Measurements from ENCODE around the gene FAM110C. TPM values are rescaled to one million over a fixed set of nuclear protein-coding genes. Genes with fewer than 3 reads are reported as not detected.

Gene FAM110C
- total RNA-seq, 2 donors from 2014 or later: 0.22 to 0.26 TPM

GRCh38 chr2:55587-56448, 9.5 kb upstream of the FAM110C start:
- Mint-ChIP-seq H3K4me3 (no peak overlapping the region), H3K27ac (no peak overlapping the region)

GRCh38 chr2:51613-52012, 5.3 kb upstream of the FAM110C start:
- H3K4me3 Mint-ChIP-seq: no peak overlapping the region

More at GRCh38 chr2:55587-56448, 9.5 kb upstream of the FAM110C start:
- Mint-ChIP-seq H3K36me3 (ENCODE audit: low read depth) (peaks cover 2% of the 10 kb centered on the region), H3K27me3 (peaks cover 9% of the 10 kb centered on the region), H3K4me1 (no peaks in the 10 kb centered on the region)
- DNase-seq (no peak), ATAC-seq (no peak)
- no peaks in the 10 kb centered on the region for H3K9me3 ChIP-seq (ENCODE audit: control insufficient read depth, low read length, poor library complexity, severe bottlenecking)

GRCh38 chr2:47737-48136, 1.4 kb upstream of the FAM110C start:
- Mint-ChIP-seq H3K27ac (peak overlapping the region; percentile 60), H3K4me1 (peaks cover 12% of the 10 kb centered on the region), H3K27me3 (peaks cover 61% of the 10 kb centered on the region), H3K36me3 (ENCODE audit: low read depth) (peaks cover 2% of the 10 kb centered on the region), H3K4me3 (peak overlapping the region; percentile 49)
- no peaks in the 10 kb centered on the region for H3K9me3 ChIP-seq (ENCODE audit: control insufficient read depth, low read length, poor library complexity, severe bottlenecking)
- DNase-seq: no peak
- no peak for ATAC-seq

More at GRCh38 chr2:51613-52012, 5.3 kb upstream of the FAM110C start:
- no peak overlapping the region for H3K27ac Mint-ChIP-seq
- peaks cover 5% of the 10 kb centered on the region for H3K36me3 Mint-ChIP-seq (ENCODE audit: low read depth)
- H3K9me3 ChIP-seq (ENCODE audit: control insufficient read depth, low read length, poor library complexity, severe bottlenecking): no peaks in the 10 kb centered on the region
- peaks cover 49% of the 10 kb centered on the region for H3K27me3 Mint-ChIP-seq
- ATAC-seq: no peak
- H3K4me1 Mint-ChIP-seq: peaks cover 9% of the 10 kb centered on the region
- DNase-seq: no peak

GRCh38 chr2:47346-47725, 1.0 kb upstream of the FAM110C start:
- H3K9me3 ChIP-seq (ENCODE audit: control insufficient read depth, low read length, poor library complexity, severe bottlenecking): no peaks in the 10 kb centered on the region
- H3K4me1 Mint-ChIP-seq: peaks cover 12% of the 10 kb centered on the region
- peaks cover 61% of the 10 kb centered on the region for H3K27me3 Mint-ChIP-seq
- ATAC-seq (no peak), DNase-seq (no peak)
- peaks cover 2% of the 10 kb centered on the region for H3K36me3 Mint-ChIP-seq (ENCODE audit: low read depth)
- H3K4me3 Mint-ChIP-seq: peak overlapping the region; percentile 94
- peak overlapping the region; percentile 60 for H3K27ac Mint-ChIP-seq

GRCh38 chr2:46131-46470, 204 bp downstream of the FAM110C start:
- H3K36me3 Mint-ChIP-seq (ENCODE audit: low read depth): peaks cover 2% of the 10 kb centered on the region
- H3K4me1 Mint-ChIP-seq: peaks cover 12% of the 10 kb centered on the region
- peak overlapping the region; percentile 77 for H3K4me3 Mint-ChIP-seq
- H3K27me3 Mint-ChIP-seq: peaks cover 70% of the 10 kb centered on the region
- ATAC-seq (peak; percentile 22), DNase-seq (no peak)
- no peaks in the 10 kb centered on the region for H3K9me3 ChIP-seq (ENCODE audit: control insufficient read depth, low read length, poor library complexity, severe bottlenecking)
- H3K27ac Mint-ChIP-seq: no peak overlapping the region

GRCh38 chr2:45342-46130, 769 bp downstream of the FAM110C start:
- peaks cover 2% of the 10 kb centered on the region for H3K36me3 Mint-ChIP-seq (ENCODE audit: low read depth)
- ATAC-seq (peak; percentile 8), DNase-seq (no peak)
- no peak overlapping the region for H3K27ac Mint-ChIP-seq
- H3K9me3 ChIP-seq (ENCODE audit: control insufficient read depth, low read length, poor library complexity, severe bottlenecking): no peaks in the 10 kb centered on the region
- H3K4me1 Mint-ChIP-seq: peaks cover 12% of the 10 kb centered on the region
- peak overlapping the region; percentile 77 for H3K4me3 Mint-ChIP-seq
- peaks cover 69% of the 10 kb centered on the region for H3K27me3 Mint-ChIP-seq

GRCh38 chr2:44748-45341, 1.5 kb downstream of the FAM110C start:
- Mint-ChIP-seq H3K4me1 (peaks cover 12% of the 10 kb centered on the region), H3K36me3 (ENCODE audit: low read depth) (peaks cover 2% of the 10 kb centered on the region), H3K27ac (no peak overlapping the region), H3K4me3 (peak overlapping the region; percentile 77), H3K27me3 (peaks cover 66% of the 10 kb centered on the region)
- ATAC-seq (no peak), DNase-seq (no peak)
- no peaks in the 10 kb centered on the region for H3K9me3 ChIP-seq (ENCODE audit: control insufficient read depth, low read length, poor library complexity, severe bottlenecking)

DNA sequence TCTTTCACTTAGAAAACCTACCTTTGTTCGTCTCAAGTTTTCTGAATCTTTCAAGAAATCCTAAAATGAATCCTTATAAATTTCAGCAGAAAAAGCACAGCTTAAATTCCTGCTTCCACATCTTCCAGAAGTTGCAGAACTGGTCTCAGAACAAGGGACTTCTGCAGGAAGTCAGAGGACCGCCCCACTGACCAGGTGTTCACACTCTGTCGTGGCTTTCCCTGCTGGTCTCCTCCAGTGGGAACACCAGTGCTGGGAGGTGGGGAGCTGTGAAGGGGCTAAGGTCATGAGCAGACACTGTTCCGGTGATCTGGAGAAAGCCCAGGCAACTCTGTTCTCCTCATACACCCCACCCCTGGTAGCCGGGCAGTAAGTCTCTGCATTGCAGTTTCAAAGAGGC, 3.5 kb downstream of the FAM110C start:
- Mint-ChIP-seq H3K4me3 (no peak overlapping the region), H3K27ac (no peak overlapping the region), H3K4me1 (peaks cover 12% of the 10 kb centered on the region), H3K36me3 (ENCODE audit: low read depth) (peaks cover 2% of the 10 kb centered on the region), H3K27me3 (peaks cover 57% of the 10 kb centered on the region)
- H3K9me3 ChIP-seq (ENCODE audit: control insufficient read depth, low read length, poor library complexity, severe bottlenecking): no peaks in the 10 kb centered on the region
- DNase-seq (no peak), ATAC-seq (no peak)

GRCh38 chr2:40465-40864, 5.8 kb downstream of the FAM110C start:
- H3K9me3 ChIP-seq (ENCODE audit: control insufficient read depth, low read length, poor library complexity, severe bottlenecking): no peaks in the 10 kb centered on the region
- Mint-ChIP-seq H3K4me1 (peaks cover 3% of the 10 kb centered on the region), H3K27ac (no peak overlapping the region), H3K36me3 (ENCODE audit: low read depth) (no peaks in the 10 kb centered on the region), H3K27me3 (peaks cover 45% of the 10 kb centered on the region), H3K4me3 (no peak overlapping the region)
- DNase-seq (no peak), ATAC-seq (no peak)

DNA sequence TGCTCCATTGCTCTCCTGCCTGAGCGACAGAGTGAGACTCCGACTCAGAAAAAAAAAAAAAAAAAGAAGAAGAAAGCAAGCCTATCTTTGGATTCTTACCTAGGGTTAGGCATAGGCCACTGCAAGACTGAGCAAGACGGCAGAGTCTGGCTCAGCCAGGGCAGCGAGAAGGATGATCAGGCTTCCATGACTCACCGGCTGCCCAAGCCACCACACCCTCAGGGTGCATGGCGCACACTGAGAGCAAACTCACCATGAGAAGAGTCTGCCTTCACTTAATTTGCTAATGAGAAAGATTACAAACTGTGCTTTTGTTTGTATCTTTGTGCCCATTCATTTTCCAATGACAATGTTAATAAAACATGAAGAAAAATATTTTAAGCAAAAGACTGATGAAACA, 8.2 kb downstream of the FAM110C start:
- H3K9me3 ChIP-seq (ENCODE audit: control insufficient read depth, low read length, poor library complexity, severe bottlenecking): no peaks in the 10 kb centered on the region
- no peak for ATAC-seq
- H3K4me1 Mint-ChIP-seq: peaks cover 16% of the 10 kb centered on the region
- peaks cover 26% of the 10 kb centered on the region for H3K27me3 Mint-ChIP-seq
- no peaks in the 10 kb centered on the region for H3K36me3 Mint-ChIP-seq (ENCODE audit: low read depth)
- H3K27ac Mint-ChIP-seq: no peak overlapping the region
- H3K4me3 Mint-ChIP-seq: no peak overlapping the region
- no peak for DNase-seq

DNA sequence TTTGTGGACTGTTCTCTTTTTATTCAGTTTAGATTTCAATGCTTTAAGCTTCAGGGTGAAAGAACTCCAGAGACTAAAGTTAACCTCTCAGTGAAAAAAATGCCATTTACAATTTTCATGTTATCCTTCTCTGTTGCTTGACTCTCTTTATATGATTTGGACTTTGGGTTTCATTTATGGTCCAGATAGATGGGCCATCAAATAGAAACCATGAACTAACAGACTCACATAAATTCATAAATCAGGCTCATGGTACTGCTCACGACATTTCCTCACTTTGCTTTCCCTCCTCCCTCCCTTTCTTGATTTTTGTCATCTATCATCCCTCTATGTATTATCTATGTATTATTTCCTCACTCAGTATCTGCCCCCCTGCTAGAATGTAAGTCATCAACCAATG, 10.0 kb downstream of the FAM110C start:
- peak overlapping the region; percentile 6 for H3K27ac Mint-ChIP-seq
- no peaks in the 10 kb centered on the region for H3K9me3 ChIP-seq (ENCODE audit: control insufficient read depth, low read length, poor library complexity, severe bottlenecking)
- H3K4me1 Mint-ChIP-seq: peaks cover 22% of the 10 kb centered on the region
- peaks cover 17% of the 10 kb centered on the region for H3K27me3 Mint-ChIP-seq
- no peaks in the 10 kb centered on the region for H3K36me3 Mint-ChIP-seq (ENCODE audit: low read depth)
- ATAC-seq (no peak), DNase-seq (no peak)
- H3K4me3 Mint-ChIP-seq: no peak overlapping the region

DNA sequence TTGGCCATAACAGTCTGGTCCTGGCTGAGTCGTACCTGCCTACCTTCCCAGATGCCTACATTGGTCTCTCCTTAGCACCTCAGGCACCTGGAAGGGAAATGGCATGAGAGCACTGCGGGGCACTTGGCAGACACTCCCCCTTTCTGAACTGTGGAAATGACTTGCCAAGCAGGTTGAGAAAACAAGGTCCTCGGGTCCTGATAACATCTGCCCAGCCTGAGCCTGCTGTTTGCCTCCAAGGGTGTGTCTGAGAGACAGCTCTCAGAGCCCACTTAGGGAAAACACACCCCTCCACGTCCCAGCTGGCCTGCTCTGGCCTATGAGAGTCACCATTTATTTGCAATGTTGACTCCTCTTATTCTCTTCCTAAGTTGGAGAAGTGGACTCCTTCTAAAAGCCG, 10.5 kb downstream of the FAM110C start:
- no peaks in the 10 kb centered on the region for H3K9me3 ChIP-seq (ENCODE audit: control insufficient read depth, low read length, poor library complexity, severe bottlenecking)
- peaks cover 22% of the 10 kb centered on the region for H3K4me1 Mint-ChIP-seq
- ATAC-seq (no peak), DNase-seq (no peak)
- no peaks in the 10 kb centered on the region for H3K36me3 Mint-ChIP-seq (ENCODE audit: low read depth)
- H3K27ac Mint-ChIP-seq: no peak overlapping the region
- peaks cover 16% of the 10 kb centered on the region for H3K27me3 Mint-ChIP-seq
- H3K4me3 Mint-ChIP-seq: no peak overlapping the region

GRCh38 chr2:33620-34019, 12.7 kb downstream of the FAM110C start:
- DNase-seq: no peak

More at GRCh38 chr2:33620-34019, 12.7 kb downstream of the FAM110C start:
- H3K36me3 Mint-ChIP-seq (ENCODE audit: low read depth): no peaks in the 10 kb centered on the region
- peak overlapping the region; percentile 22 for H3K27ac Mint-ChIP-seq
- no peaks in the 10 kb centered on the region for H3K9me3 ChIP-seq (ENCODE audit: control insufficient read depth, low read length, poor library complexity, severe bottlenecking)
- peaks cover 22% of the 10 kb centered on the region for H3K4me1 Mint-ChIP-seq
- H3K27me3 Mint-ChIP-seq: peaks cover 4% of the 10 kb centered on the region
- peak overlapping the region; percentile 47 for H3K4me3 Mint-ChIP-seq
- peak; percentile 87 for ATAC-seq
